ENCODE data around the gene JPH2.

JPH2 gene

GRCh38 chr20:44182135-44182765 is 4.7 kb downstream of the JPH2 start:
- Histone ChIP-seq H3K27ac (peak overlapping the region; percentile 84 to 96), H3K4me3 (peak overlapping the region; percentile 87)
- DNase-seq (ENCODE audit: low spot score) = no peak
- no peak for TF ChIP-seq CTCF (IDR thresholded peaks at IDR 0.05)

GRCh38 chr20:44181611-44182010 is 5.4 kb downstream of the JPH2 start:
- Histone ChIP-seq H3K4me3 (peak overlapping the region; percentile 87), H3K27ac (peak overlapping the region; percentile 84 to 96)
- DNase-seq (ENCODE audit: low spot score) = no peak
- TF ChIP-seq CTCF (IDR thresholded peaks at IDR 0.05) = no peak

- DNase-seq (ENCODE audit: low spot score) = peak; percentile 84
- peak overlapping the region; percentile 87 for H3K4me3 ChIP-seq
- H3K27ac ChIP-seq = peak overlapping the region; percentile 84 to 96
- no peak for TF ChIP-seq CTCF (IDR thresholded peaks at IDR 0.05)
Measured at GRCh38 chr20:44180814-44181213, 6.2 kb downstream of the JPH2 start.

- H3K27ac ChIP-seq = peak overlapping the region; percentile 31 to 82
- H3K4me3 ChIP-seq = peak overlapping the region; percentile 53
Measured at GRCh38 chr20:44176833-44177534, 10.0 kb downstream of the JPH2 start.

GRCh38 chr20:44174996-44175765 is 11.8 kb downstream of the JPH2 start:
- no peak for DNase-seq (ENCODE audit: low spot score)
- Histone ChIP-seq H3K4me3 (peak overlapping the region; percentile 45), H3K27ac (peak overlapping the region in 1 of 2 donors; percentile 69)
- TF ChIP-seq CTCF (IDR thresholded peaks at IDR 0.05) = no peak

More at GRCh38 chr20:44176833-44177534, 10.0 kb downstream of the JPH2 start:
- peak; percentile 83 for DNase-seq (ENCODE audit: low spot score)
- no peak for TF ChIP-seq CTCF (IDR thresholded peaks at IDR 0.05)

GRCh38 chr20:44173846-44174245 is 13.1 kb downstream of the JPH2 start:
- peak overlapping the region in 1 of 2 donors; percentile 21 for H3K27ac ChIP-seq
- H3K4me3 ChIP-seq = no peak overlapping the region
- TF ChIP-seq CTCF (IDR thresholded peaks at IDR 0.05) = no peak
- no peak for DNase-seq (ENCODE audit: low spot score)

All from coronary artery (tissue), 2 donors.